K562 (cell line): ENCODE data around the gene RNF181. TPM values are rescaled to one million over a fixed set of nuclear protein-coding genes. Genes with fewer than 3 reads are reported as not detected.

ENCODE experiments used
- ATAC-seq: fragments of 200-7000 bp; cut with Tn5 transposase; 3 replicates; pipeline ENCODE4 v1.9.1; 2020; ENCODE audit warnings: moderate library complexity
- BruUV-seq: library from RNA; stranded (reverse); fragments of 400-500 nt; replicated peaks from 2 replicates; lab custom pipeline; 2021; lab: Mats Ljungman, UMichigan
- CTCF ChIA-PET: fragments of 300-600 bp; formaldehyde crosslinking; extraction: SDS; loops from one replicate; lab custom pipeline; 2021; ENCODE audit warnings: low intra/inter-chr PET ratio; lab: Yijun Ruan, JAX
- POLR2A ChIA-PET: fragments of 300-600, 350-650 bp; sonication (Branson Sonifier 250); formaldehyde crosslinking; extraction: SDS; loops from one replicate; lab custom pipeline; 2021; ENCODE audit warnings: antibody characterized with exemption, inconsistent platforms; lab: Yijun Ruan, JAX
- DNase-seq, 4 experiments: peaks; one replicate each; pipeline versions ENCODE4 v3.0.0 to v3.0.0-alpha.2; 2011 to 2018; ENCODE audit warnings: low spot score in 3 of 4, mixed read lengths in 3 of 4; ENCODE audit errors: extremely low read depth in 1 of 4
- FAIRE-seq: peaks from 2 replicates; lab custom pipeline; 2011; peaks lifted over from hg19 to GRCh38; lab: Jason Lieb, UNC
- H2AFZ ChIP-seq: 2 replicates; pipeline ENCODE4 v1.6.0; 2011; ENCODE audit warnings: low read depth, low read length, control low read depth, inconsistent platforms
- H3K27ac ChIP-seq: fragments of 200-600 bp; 3 replicates; pipeline ENCODE4 v1.8.0; 2011; ENCODE audit warnings: low read depth, mild to moderate bottlenecking, control low read depth, inconsistent platforms, low read length, moderate library complexity, mixed read lengths; ENCODE audit errors: extremely low read depth
- H3K27me3 ChIP-seq, 2 experiments: fragments of 300-600 bp in 1 of 2; 2 replicates in 1 of 2; 3 replicates in 1 of 2; pipeline versions ENCODE4 v1.6.0 to v1.8.0; 2011; ENCODE audit warnings: inconsistent platforms in 2 of 2, low read length in 2 of 2, mild to moderate bottlenecking in 1 of 2, mixed read lengths in 1 of 2, moderate library complexity in 1 of 2; ENCODE audit not compliant: control insufficient read depth in 2 of 2, insufficient read depth in 2 of 2
- H3K36me3 ChIP-seq: fragments of 300-600 bp; 3 replicates; pipeline ENCODE4 v1.8.0; 2011; ENCODE audit warnings: mild to moderate bottlenecking, low read length, inconsistent platforms; ENCODE audit not compliant: control insufficient read depth, insufficient read depth
- H3K4me1 ChIP-seq, 2 experiments: fragments of 200-600 bp in 1 of 2; replicated peaks in 1 of 2; 2 replicates in 1 of 2; 3 replicates in 1 of 2; pipeline versions ENCODE4 v1.5.1 to v1.8.0; 2011; ENCODE audit warnings: inconsistent platforms in 2 of 2, low read length in 2 of 2, mild to moderate bottlenecking in 1 of 2, mixed read lengths in 1 of 2, moderate library complexity in 1 of 2; ENCODE audit not compliant: control insufficient read depth in 2 of 2, insufficient read depth in 2 of 2
- H3K4me2 ChIP-seq: 2 replicates; pipeline ENCODE4 v1.6.1; 2011; ENCODE audit warnings: low read length, control low read depth, inconsistent platforms, mixed read lengths; ENCODE audit not compliant: insufficient read depth
- H3K4me3 ChIP-seq: fragments of 200-600 bp; sonication (generic), shearing (Covaris generic); 2 replicates; pipeline ENCODE4 v1.5.1; 2016; ENCODE audit warnings: control low read depth, inconsistent platforms
- H3K79me2 ChIP-seq: fragments of 200-600 bp; 3 replicates; pipeline ENCODE4 v1.8.0; 2011; ENCODE audit warnings: low read length, inconsistent platforms; ENCODE audit not compliant: control insufficient read depth, insufficient read depth
- H3K9ac ChIP-seq, 2 experiments: 2 replicates each; pipeline versions ENCODE4 v1.6.0 to v1.6.1; 2011; ENCODE audit warnings: low read depth in 2 of 2, low read length in 2 of 2, control low read depth in 1 of 2, inconsistent platforms in 1 of 2, mild to moderate bottlenecking in 1 of 2, mixed read lengths in 1 of 2; ENCODE audit not compliant: insufficient read depth in 1 of 2
- H3K9me1 ChIP-seq: one replicate; pipeline ENCODE4 v1.6.0; 2011; ENCODE audit warnings: inconsistent platforms, mild to moderate bottlenecking, low read length, moderate library complexity; ENCODE audit not compliant: control insufficient read depth, insufficient read depth
- H3K9me3 ChIP-seq: replicated peaks from 2 replicates; pipeline ENCODE4 v1.5.1; 2011; ENCODE audit warnings: low read depth, low read length, inconsistent platforms; ENCODE audit not compliant: control insufficient read depth, insufficient read depth
- H4K20me1 ChIP-seq: replicated peaks from 2 replicates; pipeline ENCODE4 v1.6.1; 2011; ENCODE audit warnings: low read length, inconsistent platforms, mixed read lengths; ENCODE audit not compliant: control insufficient read depth, insufficient read depth
- ATF2 ChIP-seq: sonication (generic); formaldehyde crosslinking; IDR thresholded peaks from 2 replicates; pipeline ENCODE4 v1.8.1; 2022; ENCODE audit warnings: missing genetic modification reagents
- EGR1 ChIP-seq: fragments of 450-650 bp; conservative IDR thresholded peaks from 2 replicates; pipeline ENCODE4 v1.6.1; 2017; ENCODE audit warnings: mild to moderate bottlenecking
- ETV5 ChIP-seq: sonication (generic); formaldehyde crosslinking; IDR thresholded peaks from 2 replicates; pipeline ENCODE4 v1.4.0; 2020; ENCODE audit warnings: low read depth, mild to moderate bottlenecking, missing genetic modification reagents
- EZH2 ChIP-seq: IDR thresholded peaks from 2 replicates; pipeline ENCODE4 v1.6.1; 2012; ENCODE audit warnings: low read depth, mild to moderate bottlenecking, inconsistent platforms, low read length, borderline replicate concordance
- FOXP1 ChIP-seq: sonication (generic); formaldehyde crosslinking; IDR thresholded peaks from 2 replicates; pipeline ENCODE4 v1.8.0; 2022; ENCODE audit warnings: mild to moderate bottlenecking, missing genetic modification reagents
- MXD1 ChIP-seq: fragments of 250-450 bp; sonication (Bioruptor Pico); IDR thresholded peaks from 2 replicates; pipeline ENCODE4 v1.8.0; 2021; ENCODE audit warnings: borderline replicate concordance, mild to moderate bottlenecking, moderate library complexity; ENCODE audit not compliant: poor library complexity, severe bottlenecking
- NFYB ChIP-seq: IDR thresholded peaks from 2 replicates; pipeline ENCODE4 v1.6.1; 2011; ENCODE audit warnings: mild to moderate bottlenecking, moderate library complexity; ENCODE audit not compliant: insufficient read length; ENCODE audit errors: extremely low read depth
- RBM34 ChIP-seq: fragments of 200-400 bp; formaldehyde crosslinking; IDR thresholded peaks from 2 replicates; pipeline ENCODE4 v1.6.1; 2018; ENCODE audit warnings: low read length, borderline replicate concordance; ENCODE audit not compliant: insufficient read depth
- SMARCE1 ChIP-seq: fragments of 450-650 bp; IDR thresholded peaks from 2 replicates; pipeline ENCODE4 v1.7.1; 2016; ENCODE audit warnings: mild to moderate bottlenecking
- SNIP1 ChIP-seq: fragments of 450-650 bp; IDR thresholded peaks from 2 replicates; pipeline ENCODE4 v1.7.1; 2017; ENCODE audit warnings: low read depth, mild to moderate bottlenecking
- SRSF7 ChIP-seq: fragments of 200-400 bp; formaldehyde crosslinking; optimal IDR thresholded peaks from 2 replicates; pipeline ENCODE3; 2017; ENCODE audit warnings: mild to moderate bottlenecking, low read depth, low read length
- TAF15 ChIP-seq: fragments of 200-400 bp; formaldehyde crosslinking; IDR thresholded peaks from 2 replicates; pipeline ENCODE4 v1.6.1; 2017; ENCODE audit warnings: mild to moderate bottlenecking, low read depth, low read length, moderate library complexity
- TCF7L2 ChIP-seq: fragments of 150-350 bp; IDR thresholded peaks from 2 replicates; pipeline ENCODE4 v1.6.1; 2016; ENCODE audit warnings: low read depth, mild to moderate bottlenecking, low read length, moderate library complexity
- TEAD4 ChIP-seq, 2 experiments: sonication (generic) in 1 of 2; formaldehyde crosslinking in 1 of 2; IDR thresholded peaks; 2 replicates each; pipeline versions ENCODE4 v1.6.1 to v1.8.0; 2012 to 2022; ENCODE audit warnings: borderline replicate concordance in 1 of 2, inconsistent platforms in 1 of 2, low read length in 1 of 2, mild to moderate bottlenecking in 1 of 2, missing genetic modification reagents in 1 of 2
- XRCC5 ChIP-seq: fragments of 200-400 bp; formaldehyde crosslinking; IDR thresholded peaks from 2 replicates; pipeline ENCODE4 v1.6.1; 2017; ENCODE audit warnings: low read depth, mild to moderate bottlenecking, low read length
- ZEB2 ChIP-seq: fragments of 450-650 bp; IDR thresholded peaks from 2 replicates; pipeline ENCODE4 v1.6.1; 2016
- ZNF395 ChIP-seq: fragments of 200-800 bp; sonication (Bioruptor generic); IDR thresholded peaks from 2 replicates; pipeline ENCODE4 v1.6.1; 2017; ENCODE audit warnings: missing genetic modification characterization, missing compliant biosample characterization
- WGBS: fragments of 100-300 bp; shearing (Covaris generic); methylation state at CpG from one replicate; pipeline ENCODE4 v1.1.6; 2016; ENCODE audit warnings: low coverage, mixed read lengths; ENCODE audit not compliant: insufficient coverage; ENCODE audit errors: missing lambda C conversion rate; 5-methylcytosine and 5-hydroxymethylcytosine counted together
- in situ Hi-C: fragments of 300-500 bp; cut with MboI; formaldehyde crosslinking; loops from 4 replicates; pipeline ENCODE4 v1.15.0; 2018; ENCODE audit warnings: inconsistent platforms, mixed read lengths
- intact Hi-C: fragments of 100-400 bp; cut with micrococcal nuclease; formaldehyde crosslinking; loops from 2 replicates; pipeline ENCODE4 v1.14.2; 2022
- polyA plus RNA-seq, 8 experiments: library from polyadenylated mRNA; depleted of rRNA in 4 of 8; stranded (reverse) in 5 of 8; unstranded in 3 of 8; fragments of >200 nt; fragmentation: Nextera tagmentation in 2 of 8; fragmentation: Illumina TruSeq in 1 of 8; extraction: Ambion mirVana in 2 of 8; extraction: Trizol in 1 of 8; gene quantifications; 2 replicates each; pipeline versions ENCODE4 v1.2.1 to v1.2.3, GENCODE V29; 2011 to 2014; ENCODE audit warnings: inconsistent platforms in 1 of 8, missing spikeins in 1 of 8
- total RNA-seq, 7 experiments: library from RNA; depleted of rRNA in 6 of 7; stranded (reverse); fragments of >200 nt in 6 of 7; fragmentation: Illumina TruSeq in 2 of 7; extraction: Trizol in 2 of 7; gene quantifications; 2 replicates each; pipeline versions ENCODE4 v1.2.1 to v1.2.3, GENCODE V29; 2011 to 2021; ENCODE audit warnings: low replicate concordance in 1 of 7

RNF181 gene
- total and polyA plus RNA-seq, 9 of the 15 experiments (the other 6 are each of a cell fraction or from before 2014, with no cell fraction given): 139 to 492 (median 253) TPM

- Histone ChIP-seq H3K79me2 (peaks cover 3% of the 10 kb centered on the region; the same call in 2 of the 3 replicates), H3K4me2 (peak overlapping the region; percentile 58), H3K27me3 (no peaks in the 10 kb centered on the region), H3K9me3 (no peaks in the 10 kb centered on the region), H2AFZ (no peak overlapping the region), H3K9me1 (peaks cover 11% of the 10 kb centered on the region), H3K4me3 (no peak overlapping the region), H3K36me3 (peaks cover 40% of the 10 kb centered on the region; the same call in 2 of the 3 replicates), H3K4me1 (peaks cover 36 to 45% of the 10 kb centered on the region in 2 experiments), H3K27ac (peak overlapping the region; percentile 81), H4K20me1 (no peaks in the 10 kb centered on the region), H3K9ac (peak overlapping the region; percentile 56 to 74; a peak in 3 of 4 replicates)
- no TSS peak for BruUV-seq
- in situ Hi-C loops: no loop called here
- WGBS: 34% methylated on average over 9 of the region's 9 CpGs
- intact Hi-C loops: no loop called here
- ATAC-seq: peak; percentile 72
- ChIA-PET POLR2A (interaction anchor here (0.6 to 2.3 kb wide), 6 partner anchors 10 to 39 kb away, joined by 3 to 6 read pairs (median 4); partner anchors contain the start of gene RNF181), CTCF (no interaction called here)
- peak; percentile 57 to 75 (median 68) for DNase-seq
- FAIRE-seq: peak; percentile 97
- peak; percentile 78; the same call in 1 of the 2 replicates for TF ChIP-seq ZNF395 (CRISPR knock-in tag)
- TF ChIP-seq TAF15: no peak
- TF ChIP-seq FOXP1 (CRISPR knock-in tag): no peak
- TF ChIP-seq EGR1: no peak
- no peak for TF ChIP-seq NFYB
- TF ChIP-seq SNIP1: no peak
- TF ChIP-seq RBM34: no peak
- no peak for TF ChIP-seq MXD1 (CRISPR knock-in tag)
- peak; percentile 95 for TF ChIP-seq SMARCE1
- 0 out of 2 replicates have a peak, but pooled peaks have one; percentile 49 for TF ChIP-seq TCF7L2
- no peak for TF ChIP-seq ATF2 (CRISPR knock-in tag)
- peak; percentile 74 for TF ChIP-seq ETV5 (CRISPR knock-in tag)
- TF ChIP-seq SRSF7: no peak
- TF ChIP-seq EZH2: 0 out of 2 replicates have a peak, but pooled peaks have one; percentile 46
- peak; percentile 87 for TF ChIP-seq TEAD4 (IDR thresholded peaks at IDR 0.05; ENCODE audit: low read length)
- 0 out of 2 replicates have a peak, but pooled peaks have one; percentile 45 for TF ChIP-seq TEAD4 (CRISPR knock-in tag; IDR thresholded peaks at IDR 0.05; ENCODE audit: borderline replicate concordance)
- TF ChIP-seq XRCC5: peak; percentile 34; the same call in 1 of the 2 replicates
- peak; percentile 92 for TF ChIP-seq ZEB2
Observed at GRCh38 chr2:85584857-85585780, 10.4 kb upstream of the RNF181 start.
